ENCODE data around the gene MYOCD.

DNA sequence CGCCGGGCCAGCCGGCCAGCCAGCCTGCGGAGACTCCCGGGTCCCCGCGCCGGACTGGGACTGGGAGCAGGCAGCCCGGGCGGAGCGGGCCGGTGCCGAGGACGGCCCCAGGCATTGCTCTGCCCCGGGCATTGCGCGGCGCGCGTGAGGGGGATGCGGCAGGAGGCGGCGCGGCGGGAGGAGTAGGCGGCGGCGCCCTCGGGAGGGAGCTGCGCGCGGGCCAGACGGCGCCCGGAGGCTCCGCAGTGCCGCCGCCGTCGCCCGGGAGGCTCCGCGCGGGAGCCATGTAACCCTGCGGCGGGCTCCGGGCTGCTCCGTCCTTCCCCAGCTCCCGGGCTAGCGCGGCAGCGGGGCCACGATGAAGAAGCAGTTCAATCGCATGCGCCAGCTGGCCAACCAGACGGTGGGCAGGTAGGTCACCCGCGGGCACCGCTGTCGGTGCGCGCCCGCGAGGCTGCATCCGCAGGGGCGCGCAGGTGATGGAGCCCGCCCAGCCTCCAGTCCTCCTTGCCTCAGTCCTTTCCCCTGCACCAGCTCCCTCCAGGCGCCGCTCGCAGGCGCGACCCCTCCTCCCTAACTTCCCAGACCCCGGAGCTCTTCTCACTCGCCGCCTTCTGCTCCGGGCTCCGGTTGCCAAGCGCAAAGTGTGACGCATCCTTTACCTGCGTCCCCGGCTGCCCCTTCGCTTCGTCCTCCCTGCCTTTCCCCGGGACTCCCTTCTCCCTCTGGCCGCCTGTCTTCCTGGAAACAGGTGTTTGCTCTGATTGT, 124.0 kb downstream of the MYOCD start, which contains the start of gene ARHGAP44:
- no peak for TF ChIP-seq EP300 (IDR thresholded peaks at IDR 0.05)
- no peak for TF ChIP-seq POLR2A (IDR thresholded peaks at IDR 0.05)

All from tibial nerve (tissue), 3 donors.